Measurements from ENCODE around the gene STXBP5L.
"Not testable (repeated sequence)": the region's sequence is repeated elsewhere in the genome, so short reads cannot be mapped to it uniquely, and the experiment has no call there.

The STXBP5L gene

DNA sequence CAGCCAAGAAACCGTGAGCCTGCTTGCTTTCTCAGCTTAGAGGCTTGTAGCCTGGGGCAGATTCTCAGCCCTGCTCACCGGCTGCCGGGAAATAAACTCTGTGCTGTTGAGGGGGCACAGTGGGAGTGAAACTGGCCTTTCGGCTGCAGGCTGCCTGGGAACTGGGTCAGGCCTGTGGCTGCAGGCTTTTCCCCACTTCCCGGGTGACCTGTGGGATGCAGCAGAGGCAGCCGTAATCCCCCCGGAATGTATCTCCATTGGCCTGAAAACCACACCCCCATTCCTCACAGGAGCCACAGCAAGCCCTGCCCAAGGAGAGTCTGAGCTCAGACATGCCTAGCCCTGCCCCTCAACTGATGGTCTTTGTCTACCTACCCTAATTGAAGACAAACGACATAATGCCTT, 110.9 kb downstream of the STXBP5L start:
- in situ Hi-C loops (cut with MboI; ENCODE audit: low sequenced_read_pairs) = no loop called here

GRCh38 chr3:121063628-121064027, 155.6 kb downstream of the STXBP5L start:
- in situ Hi-C loops (cut with MboI; ENCODE audit: low sequenced_read_pairs) = no loop called here

GRCh38 chr3:121064121-121064520, 156.1 kb downstream of the STXBP5L start:
- in situ Hi-C loops (cut with MboI; ENCODE audit: low sequenced_read_pairs) = no loop called here

DNA sequence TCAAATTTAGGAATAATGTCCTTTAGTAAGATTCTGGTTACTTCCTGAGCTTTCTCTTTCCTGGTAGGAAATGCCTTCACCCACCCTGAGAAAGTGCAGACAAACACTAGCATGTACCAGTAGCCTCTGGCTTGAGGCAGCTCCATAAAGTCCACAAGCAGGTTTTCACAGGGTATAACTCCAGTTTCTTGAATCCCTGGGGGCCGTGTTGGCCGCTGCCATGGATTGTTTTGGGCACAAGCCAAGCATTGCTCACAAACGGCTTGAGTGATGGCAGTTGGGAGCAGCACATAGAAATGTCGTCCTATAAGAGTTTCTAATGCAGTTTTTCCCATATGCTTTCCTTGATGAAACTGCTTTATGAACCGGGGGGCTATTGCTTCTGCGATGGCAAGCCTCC, 164.1 kb downstream of the STXBP5L start:
- in situ Hi-C loops (cut with MboI; ENCODE audit: low sequenced_read_pairs) = no loop called here

DNA sequence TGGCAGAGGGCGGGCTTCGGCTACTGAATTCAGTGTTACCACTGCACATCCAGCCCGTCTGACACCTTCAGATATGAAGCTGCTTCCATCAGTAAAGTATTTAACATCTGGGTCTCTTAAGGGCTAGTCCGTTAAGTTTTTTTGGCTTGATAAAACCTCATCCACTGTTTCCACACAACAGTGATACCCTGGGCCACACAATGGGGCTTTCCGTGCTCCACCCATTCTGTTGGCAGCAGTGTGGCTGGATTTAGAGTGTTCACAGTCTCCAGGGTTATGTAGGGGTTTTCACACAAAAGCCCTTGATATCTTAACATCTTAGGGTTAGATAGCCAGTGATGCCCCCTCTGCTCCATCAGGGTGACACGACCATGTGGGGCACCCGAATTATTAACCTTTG, 165.0 kb downstream of the STXBP5L start:
- in situ Hi-C loops (cut with MboI; ENCODE audit: low sequenced_read_pairs) = no loop called here

DNA sequence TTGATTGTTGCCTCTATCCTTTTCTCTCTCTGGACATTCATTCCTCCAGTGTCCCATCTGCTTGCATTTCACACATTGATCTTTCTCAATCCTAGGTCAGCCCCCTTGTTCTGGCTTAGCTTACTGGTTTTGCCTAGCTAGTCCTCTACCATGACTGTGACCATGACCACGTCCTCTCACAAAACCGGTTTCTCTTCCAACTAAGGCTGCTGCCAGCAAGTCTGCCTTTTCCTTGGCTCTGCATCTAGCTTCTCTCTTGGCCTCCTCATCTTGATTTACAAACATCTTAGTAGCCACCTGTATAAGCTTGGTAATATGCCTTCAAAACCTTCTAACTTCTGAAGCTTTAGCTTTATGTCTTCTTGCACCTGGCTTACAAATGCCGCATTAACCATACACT, 167.2 kb downstream of the STXBP5L start:
- in situ Hi-C loops (cut with MboI; ENCODE audit: low sequenced_read_pairs) = no loop called here

GRCh38 chr3:121078378-121079101, 170.5 kb downstream of the STXBP5L start:
- in situ Hi-C loops (cut with MboI; ENCODE audit: low sequenced_read_pairs) = not testable (repeated sequence)

- in situ Hi-C loops (cut with MboI; ENCODE audit: low sequenced_read_pairs) = no loop called here
Measured at GRCh38 chr3:121096953-121097352, 188.9 kb downstream of the STXBP5L start.

DNA sequence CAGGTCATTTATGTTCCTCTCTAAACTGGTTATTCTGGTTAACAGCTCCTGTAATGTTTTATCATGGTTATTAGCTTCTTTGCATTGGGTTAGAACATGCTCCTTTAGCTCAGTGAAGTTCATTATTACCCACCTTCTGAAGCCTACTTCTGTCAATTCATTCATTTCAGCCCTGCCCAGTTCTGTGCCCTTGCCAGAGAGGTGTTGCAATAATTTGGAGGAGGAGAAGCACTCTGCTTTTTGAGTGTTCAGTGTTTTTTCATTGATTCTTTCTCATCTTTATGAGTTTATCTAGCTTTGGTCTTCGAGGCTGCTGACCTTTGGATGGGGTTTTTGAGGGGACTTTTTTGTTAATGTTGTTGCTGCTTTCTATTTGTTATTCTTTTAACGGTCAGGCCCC, 203.1 kb downstream of the STXBP5L start:
- in situ Hi-C loops (cut with MboI; ENCODE audit: low sequenced_read_pairs) = not testable (repeated sequence)

DNA sequence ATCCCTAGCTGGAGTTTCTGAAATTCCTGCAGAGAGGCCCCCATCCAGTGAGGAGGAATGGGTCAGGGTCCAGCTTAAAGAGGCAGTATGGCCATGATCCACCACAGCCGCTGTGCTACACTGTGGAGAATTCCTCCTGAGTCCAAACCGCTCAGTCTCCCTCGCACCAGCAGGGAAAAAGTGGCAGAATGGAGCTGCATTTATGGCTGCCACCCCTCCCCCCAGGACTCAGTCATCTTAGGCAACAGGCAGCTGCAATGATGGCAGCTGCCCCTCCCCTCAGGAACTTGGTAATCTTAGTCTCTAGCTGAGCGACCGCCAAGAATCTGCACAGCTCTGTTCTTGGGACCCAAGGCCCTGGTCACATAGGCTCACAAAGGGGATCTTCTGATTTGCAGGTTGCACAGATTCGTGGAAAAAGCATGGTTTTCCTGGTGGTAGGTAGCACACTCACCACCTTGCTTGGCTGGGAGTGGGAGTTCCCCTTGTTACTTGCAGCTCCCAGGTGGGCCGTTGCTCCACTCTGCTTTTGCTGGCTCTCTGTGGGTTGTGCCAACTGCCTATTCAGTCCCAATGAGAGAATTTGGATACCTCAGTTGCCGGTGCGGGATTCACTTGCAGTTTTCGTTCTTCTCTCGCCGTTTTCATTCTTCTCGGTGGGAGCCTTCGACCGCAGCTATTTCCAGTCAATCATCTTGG, 204.1 kb downstream of the STXBP5L start:
- in situ Hi-C loops (cut with MboI; ENCODE audit: low sequenced_read_pairs) = no loop called here

- in situ Hi-C loops (cut with MboI; ENCODE audit: low sequenced_read_pairs) = no loop called here
Measured at GRCh38 chr3:121126033-121126706, 218.2 kb downstream of the STXBP5L start.

- in situ Hi-C loops (cut with MboI; ENCODE audit: low sequenced_read_pairs) = no loop called here
Measured at GRCh38 chr3:121126707-121127035, 218.7 kb downstream of the STXBP5L start.

GRCh38 chr3:121152573-121152972, 244.6 kb downstream of the STXBP5L start:
- in situ Hi-C loops (cut with MboI; ENCODE audit: low sequenced_read_pairs) = no loop called here

DNA sequence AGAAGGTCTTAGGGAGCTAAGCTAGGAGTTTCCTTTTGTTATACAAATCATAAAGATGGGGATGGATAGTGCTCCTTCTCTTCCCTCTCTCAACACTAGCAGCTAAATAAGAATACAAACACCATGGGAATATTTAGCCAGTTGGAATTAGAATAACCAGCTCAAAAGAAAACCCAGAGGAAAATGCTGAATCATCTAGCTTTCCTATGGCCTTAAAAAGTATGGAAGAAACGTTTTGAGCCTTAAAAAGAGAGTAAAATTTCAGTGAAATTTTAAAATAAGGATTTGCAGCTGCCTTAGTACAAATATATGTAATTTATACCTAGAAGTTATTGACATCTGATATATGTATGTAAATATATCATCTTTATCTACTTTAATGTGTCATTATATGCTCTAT, 245.8 kb downstream of the STXBP5L start:
- in situ Hi-C loops (cut with MboI; ENCODE audit: low sequenced_read_pairs) = no loop called here

- in situ Hi-C loops (cut with MboI; ENCODE audit: low sequenced_read_pairs) = no loop called here
Measured at GRCh38 chr3:121155028-121155427, 247.0 kb downstream of the STXBP5L start.

GRCh38 chr3:121165397-121165837, 257.4 kb downstream of the STXBP5L start:
- in situ Hi-C loops (cut with MboI; ENCODE audit: low sequenced_read_pairs) = no loop called here

DNA sequence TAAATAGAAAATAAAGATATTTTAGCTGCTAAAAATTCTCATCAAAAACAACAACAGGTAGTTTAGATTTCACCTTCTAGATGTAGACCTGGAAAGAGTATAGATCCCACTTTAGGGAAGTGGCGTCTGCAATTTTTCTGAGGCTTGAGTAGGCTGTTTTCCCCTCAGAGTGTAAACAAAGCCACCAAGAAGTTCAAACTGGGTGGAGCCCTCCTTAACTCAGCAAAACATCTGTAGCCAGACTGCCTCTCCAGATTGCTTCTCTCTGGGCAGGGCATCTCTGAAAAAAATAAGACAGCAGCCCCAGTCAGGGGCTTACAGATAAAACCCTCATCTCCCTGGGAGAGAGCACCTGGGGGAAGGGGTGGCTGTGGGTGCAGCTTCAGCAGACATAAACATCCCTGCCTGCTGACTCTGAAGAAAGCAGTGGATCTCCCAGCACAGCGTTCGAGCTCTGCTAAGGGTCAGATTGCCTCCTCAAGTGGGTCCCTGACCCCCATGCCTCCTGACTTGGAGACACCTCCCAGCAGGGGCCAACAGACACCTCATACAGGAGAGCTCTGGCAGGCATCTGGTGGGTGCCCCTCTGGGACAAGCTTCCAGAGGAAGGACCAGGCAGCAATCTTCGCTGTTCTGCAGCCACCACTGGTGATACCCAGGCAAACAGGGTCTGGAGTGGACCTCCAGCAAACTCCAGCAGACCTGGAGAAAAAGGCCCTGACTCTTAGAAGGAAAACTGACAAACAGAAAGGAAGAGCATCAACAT, 259.6 kb downstream of the STXBP5L start:
- in situ Hi-C loops (cut with MboI; ENCODE audit: low sequenced_read_pairs) = no loop called here

- in situ Hi-C loops (cut with MboI; ENCODE audit: low sequenced_read_pairs) = no loop called here
Measured at GRCh38 chr3:121175083-121175482, 267.1 kb downstream of the STXBP5L start.

DNA sequence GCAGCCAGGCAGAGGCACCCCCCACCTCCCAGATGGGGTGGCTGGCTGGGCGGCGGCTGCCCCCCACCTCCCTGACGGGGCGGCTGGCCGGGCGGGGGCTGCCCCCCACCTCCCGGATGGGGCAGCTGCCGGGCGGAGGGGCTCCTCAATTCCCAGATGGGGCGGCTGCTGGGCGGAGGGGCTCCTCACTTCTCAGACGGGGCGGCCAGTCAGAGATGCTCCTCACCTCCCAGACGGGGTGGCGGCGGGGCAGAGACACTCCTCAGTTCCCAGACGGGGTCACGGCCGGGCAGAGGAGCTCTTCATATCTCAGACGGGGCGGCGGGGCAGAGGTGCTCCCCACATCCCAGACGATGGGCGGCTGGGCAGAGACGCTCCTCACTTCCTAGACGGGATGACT, 282.6 kb downstream of the STXBP5L start:
- in situ Hi-C loops (cut with MboI; ENCODE audit: low sequenced_read_pairs) = not testable (repeated sequence)

- in situ Hi-C loops (cut with MboI; ENCODE audit: low sequenced_read_pairs) = no loop called here
Measured at GRCh38 chr3:121202573-121202972, 294.6 kb downstream of the STXBP5L start.

DNA sequence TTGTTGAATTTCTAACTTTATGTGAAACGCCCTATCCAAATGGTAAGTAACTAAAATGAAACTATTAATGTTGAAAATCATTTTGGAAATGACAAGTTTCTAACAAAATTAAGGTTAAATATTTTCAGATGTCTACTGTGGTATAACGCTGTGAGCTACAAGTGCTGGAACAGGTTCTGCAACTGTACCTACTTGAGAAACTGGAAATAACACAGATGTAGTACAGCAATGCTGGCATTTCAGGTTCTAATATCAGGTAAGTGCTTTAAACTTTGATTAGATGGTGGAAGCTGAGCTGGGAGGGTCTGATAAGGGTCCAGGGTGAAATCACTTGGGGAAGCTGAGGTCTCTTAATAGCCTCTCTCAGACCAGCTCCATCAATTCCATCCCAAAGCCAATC, 315.1 kb downstream of the STXBP5L start:
- in situ Hi-C loops (cut with MboI; ENCODE audit: low sequenced_read_pairs) = no loop called here
